Measurements from ENCODE around the gene VPS51.

The VPS51 gene

GRCh38 chr11:65077451-65077850, 18.6 kb upstream of the VPS51 start:
- DNase-seq = no peak

DNA sequence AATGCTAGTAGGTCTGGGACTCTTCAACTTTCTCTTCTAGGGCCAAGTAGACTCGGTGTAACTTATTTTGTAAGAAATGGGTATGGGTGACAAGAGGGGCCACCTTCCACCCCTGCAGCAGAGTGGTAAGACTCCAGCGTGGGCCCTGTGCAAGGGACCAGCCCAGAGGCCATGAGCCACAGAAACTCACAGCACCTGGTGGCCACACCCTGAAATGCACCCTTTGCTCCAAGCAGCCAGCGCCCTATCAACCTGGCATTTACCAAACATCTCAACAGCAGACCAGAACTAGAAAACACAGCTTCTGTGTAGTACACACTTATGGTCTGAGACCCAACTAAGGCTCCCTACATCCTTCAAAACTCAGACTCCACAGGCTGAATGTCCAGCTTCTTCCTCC, 17.9 kb upstream of the VPS51 start:
- peak; percentile 76 to 82 for DNase-seq

GRCh38 chr11:65078786-65079342, 17.1 kb upstream of the VPS51 start:
- DNase-seq = no peak

- DNase-seq = no peak
Measured at GRCh38 chr11:65083134-65083833, 12.7 kb upstream of the VPS51 start.

DNA sequence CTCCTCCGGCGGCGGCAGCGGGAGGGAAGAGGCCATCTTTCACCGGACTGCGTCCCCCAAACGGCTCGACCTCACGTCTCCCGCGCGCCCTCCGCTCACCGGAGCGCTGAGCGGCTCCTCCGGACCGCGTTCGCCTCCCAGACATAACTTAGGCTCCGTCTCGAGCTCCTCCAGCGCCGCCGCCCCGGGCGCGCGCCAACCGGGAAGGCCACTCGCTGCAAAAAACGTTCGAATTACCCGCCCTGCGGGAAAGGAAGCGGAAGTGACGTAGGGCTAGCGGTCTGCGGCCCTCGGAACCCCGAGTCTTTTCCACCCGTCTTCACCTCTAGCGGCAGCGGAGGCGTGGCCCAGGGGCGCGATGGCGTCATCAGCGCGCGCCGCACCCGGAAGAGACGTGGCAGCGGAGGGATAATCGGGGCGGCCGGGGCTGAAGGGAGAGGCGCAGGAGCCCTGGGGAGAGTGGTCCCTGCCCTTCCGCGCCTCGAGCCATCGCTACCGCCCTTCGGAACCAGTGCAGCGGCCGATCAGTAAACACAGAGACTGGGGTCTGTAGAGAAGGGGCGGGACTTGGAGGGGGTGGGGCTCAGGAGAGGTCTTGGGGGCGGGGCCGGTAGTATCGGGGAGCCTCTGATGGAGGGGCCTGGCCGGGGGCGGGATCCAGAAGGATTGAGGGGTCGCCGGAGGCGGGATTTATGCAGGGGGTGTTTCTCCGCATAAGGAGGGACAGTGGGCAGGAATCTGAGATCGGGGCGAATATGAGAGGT, 12.0 kb upstream of the VPS51 start, which contains the start of the genes CDCA5 and ZFPL1:
CDCA5 (minus strand) TSS at position 207 of the 764 bp plus-strand sequence; CDS start at position 145, 62 bp downstream.
ZFPL1 (plus strand) TSS at position 389 of the 764 bp plus-strand sequence. CDS start 477 bp downstream, outside the sequence.
- DNase-seq = peak; percentile 96

- DNase-seq = no peak
Measured at GRCh38 chr11:65084598-65085375, 11.2 kb upstream of the VPS51 start.

GRCh38 chr11:65085446-65085845, 10.6 kb upstream of the VPS51 start:
- DNase-seq = no peak

DNA sequence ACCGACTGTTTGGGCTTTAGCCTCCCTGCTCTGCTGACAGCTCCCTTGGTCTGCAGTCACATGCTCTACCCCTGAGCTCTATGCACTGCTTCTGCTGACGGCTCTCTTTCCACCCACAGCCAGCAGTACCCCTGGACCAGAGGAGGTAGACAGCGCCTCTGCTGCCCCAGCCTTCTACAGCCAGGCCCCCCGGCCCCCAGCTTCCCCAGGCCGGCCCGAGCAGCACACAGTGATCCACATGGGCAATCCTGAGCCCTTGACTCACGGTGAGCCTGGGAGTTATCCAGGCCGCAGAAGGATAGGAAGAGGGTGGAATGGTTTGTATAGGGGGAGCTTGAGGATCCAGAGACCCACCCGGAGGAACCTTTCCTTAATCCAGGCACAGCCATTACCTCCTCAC, 9.2 kb upstream of the VPS51 start:
- no peak for DNase-seq

GRCh38 chr11:65087216-65087615, 8.8 kb upstream of the VPS51 start:
- no peak for DNase-seq

GRCh38 chr11:65087827-65088226, 8.2 kb upstream of the VPS51 start:
- no peak for DNase-seq

DNA sequence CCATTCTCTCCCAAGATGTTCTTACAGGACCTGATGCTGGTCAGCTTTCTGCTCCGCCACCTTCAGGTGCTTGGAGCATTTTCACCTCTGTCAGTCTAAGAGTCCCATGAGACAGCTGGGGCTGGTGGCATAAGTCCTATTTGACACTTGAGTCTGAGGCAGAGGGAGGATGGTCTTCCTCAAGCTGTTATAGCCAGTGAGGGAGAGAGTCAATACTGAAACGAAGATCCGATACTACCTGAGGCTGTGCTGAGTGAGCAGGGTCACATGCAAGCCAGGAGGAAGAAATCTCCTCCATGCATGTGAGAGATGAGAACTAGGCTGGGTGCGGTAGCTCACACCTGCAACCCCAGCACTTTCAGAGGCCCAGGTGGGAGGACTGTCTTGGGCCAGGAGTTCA, 6.4 kb upstream of the VPS51 start:
- DNase-seq = no peak

GRCh38 chr11:65090628-65091027, 5.4 kb upstream of the VPS51 start:
- no peak for DNase-seq

DNA sequence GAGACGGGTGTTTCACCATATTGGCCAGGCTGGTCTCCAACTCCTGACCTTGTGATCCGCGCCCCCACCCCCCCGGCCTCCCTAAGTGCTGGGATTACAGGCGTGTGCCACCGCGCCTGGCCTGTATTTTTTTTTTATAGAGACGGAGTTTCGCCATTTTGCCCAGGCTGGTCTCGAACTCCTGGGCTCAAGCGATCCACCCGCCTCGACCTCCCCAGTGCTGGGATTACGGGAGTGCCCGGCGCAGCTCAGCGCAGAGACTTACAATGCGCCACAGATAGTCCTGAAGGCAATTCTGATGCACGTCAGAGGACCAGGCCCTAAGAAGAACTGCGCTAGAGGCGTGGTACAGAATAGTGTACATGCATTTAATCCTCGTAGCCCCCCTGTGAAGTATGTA, 587 bp upstream of the VPS51 start:
- DNase-seq = no peak

GRCh38 chr11:65096926-65097325, 912 bp downstream of the VPS51 start:
- no peak for DNase-seq

- no peak for DNase-seq
Measured at GRCh38 chr11:65100674-65101350, 4.8 kb downstream of the VPS51 start.

GRCh38 chr11:65102142-65103095, 6.4 kb downstream of the VPS51 start:
- no peak for DNase-seq

DNA sequence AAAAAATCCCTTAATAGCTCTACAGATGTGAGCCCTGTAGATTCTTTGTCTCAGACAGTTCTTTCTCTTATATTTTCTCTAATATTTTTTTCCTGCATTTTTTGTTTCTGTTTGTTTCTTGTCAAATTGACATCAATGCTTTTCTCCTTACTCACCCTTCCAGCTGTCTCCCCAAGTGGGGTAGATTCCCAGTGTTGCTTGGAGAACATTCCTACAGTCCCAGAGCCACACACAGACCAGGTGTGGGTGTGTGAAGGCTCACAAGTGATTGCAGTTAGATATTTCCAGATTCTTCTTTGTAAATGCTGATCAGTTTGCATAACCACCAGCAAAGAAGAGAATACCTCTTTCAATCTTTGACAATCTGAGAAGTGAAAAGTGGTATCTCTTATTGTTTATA, 7.5 kb downstream of the VPS51 start:
- no peak for DNase-seq

- DNase-seq = no peak
Measured at GRCh38 chr11:65104628-65105027, 8.6 kb downstream of the VPS51 start.

DNA sequence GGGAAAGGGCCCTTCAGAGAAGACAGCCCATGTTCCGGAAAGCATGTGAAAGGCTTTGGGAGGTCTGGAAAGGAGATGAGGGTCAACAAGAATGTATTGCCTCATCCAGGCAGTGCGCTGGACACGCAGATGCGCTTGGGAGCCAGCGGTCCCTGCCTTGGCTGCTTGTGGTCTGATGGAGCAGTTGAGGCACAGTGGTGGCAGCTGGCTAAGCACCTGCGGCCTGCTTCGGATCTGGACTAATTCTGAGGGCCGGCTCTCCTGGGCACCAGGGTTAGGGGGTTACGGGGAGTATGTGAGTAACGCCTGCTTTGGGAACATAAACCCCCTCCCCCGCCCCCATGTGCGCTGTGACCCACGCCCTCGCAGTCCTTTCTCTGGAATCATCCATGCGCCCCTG, 11.1 kb downstream of the VPS51 start:
- DNase-seq = no peak

GRCh38 chr11:65107751-65108468, 11.9 kb downstream of the VPS51 start:
- no peak for DNase-seq
